H4 (cell line): ENCODE data around the gene GHDC. TPM values are rescaled to one million over a fixed set of nuclear protein-coding genes. Genes with fewer than 3 reads are reported as not detected.
A peak's percentile ranks its signal among the peaks of the same experiment; 100 is the strongest.
"Not testable (repeated sequence)": the region's sequence is repeated elsewhere in the genome, so short reads cannot be mapped to it uniquely, and the experiment has no call there.

ENCODE experiments used
- DNase-seq: peaks from one replicate; pipeline ENCODE4 v3.0.0-alpha.2; 2015; ENCODE audit warnings: low spot score
- total RNA-seq: library from RNA; depleted of rRNA; stranded (reverse); fragments of >200 nt; shearing (Covaris generic); gene quantifications from 2 replicates; pipeline ENCODE4 v1.2.3, GENCODE V29; 2014; rRNA removed

The GHDC gene
- 1.5 and 1.9 TPM in 2 replicates for total RNA-seq

DNA sequence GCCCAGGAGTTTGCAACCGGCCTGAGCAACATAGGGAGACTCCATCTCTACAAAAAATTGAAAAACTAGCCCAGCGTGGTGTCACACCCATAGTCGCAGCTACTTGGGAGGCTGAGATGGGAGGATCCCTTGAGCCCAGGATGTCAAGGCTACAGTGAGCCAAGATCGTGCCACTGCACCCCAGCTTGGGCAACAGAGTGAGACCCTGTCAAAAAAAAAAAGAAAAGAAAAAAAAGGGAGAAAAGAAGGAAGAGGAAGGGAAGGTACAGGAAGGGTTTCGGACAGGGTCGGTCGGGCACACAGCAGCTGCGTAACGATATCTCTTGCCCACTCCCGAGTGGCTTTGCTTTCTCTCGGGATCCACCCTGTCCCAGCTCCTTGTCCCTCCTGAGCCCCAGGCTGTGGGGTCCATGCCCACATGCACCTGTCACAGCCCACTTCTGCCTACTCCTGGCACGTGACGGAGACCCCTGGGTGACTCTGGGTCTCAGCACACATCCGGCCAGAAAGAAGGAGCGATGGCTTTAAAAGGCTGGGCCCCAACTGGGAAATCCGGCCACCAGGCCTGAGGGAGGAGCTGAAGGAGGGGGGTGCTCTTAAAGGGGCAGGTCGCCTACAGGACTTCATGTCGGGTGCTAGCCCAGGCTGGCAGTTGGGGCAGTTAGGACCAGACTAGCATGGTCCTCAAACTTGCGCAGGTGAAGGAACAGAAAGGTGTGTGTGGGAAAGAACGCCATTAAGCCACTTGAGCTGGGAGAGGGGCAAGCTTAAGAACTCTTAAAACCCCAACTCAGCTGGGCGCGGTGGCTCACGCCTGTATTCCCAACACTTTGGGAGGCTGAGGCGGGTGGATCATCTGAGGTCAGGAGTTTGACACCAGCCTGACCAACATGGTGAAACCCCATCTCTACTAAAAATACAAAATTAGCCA, at the start of gene GHDC:
Gene GHDC, minus strand, starts transcription at position 526 of the 931 bp plus-strand sequence. CDS start 913 bp downstream, outside the sequence.
- DNase-seq, result peak; percentile 52

DNA sequence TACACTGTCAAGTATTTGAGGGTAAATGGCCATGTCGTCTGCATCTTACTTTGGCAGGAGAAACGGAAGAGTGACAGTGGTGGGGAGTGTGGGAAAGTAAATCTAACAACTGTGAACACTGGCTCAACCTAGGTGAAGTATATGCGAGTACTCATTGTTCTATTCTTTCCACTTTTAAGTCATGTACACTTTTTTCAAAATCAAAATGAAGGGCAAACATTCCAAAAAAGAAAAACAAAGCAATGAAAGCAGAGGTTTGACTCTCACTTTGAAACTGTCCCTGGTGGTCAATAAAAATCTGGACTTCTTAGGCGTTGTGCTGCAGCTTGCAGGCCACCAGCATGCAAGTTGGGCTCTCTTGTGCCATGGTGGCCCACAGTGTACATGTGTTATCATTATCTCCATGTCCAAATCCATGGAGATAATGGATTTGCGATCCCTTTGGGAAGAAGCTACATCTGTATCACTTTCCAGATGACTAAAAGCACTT, 49.2 kb upstream of the GHDC start:
- DNase-seq, result no peak

GRCh38 chr17:42241871-42242270, 47.6 kb upstream of the GHDC start:
- DNase-seq, result no peak

DNA sequence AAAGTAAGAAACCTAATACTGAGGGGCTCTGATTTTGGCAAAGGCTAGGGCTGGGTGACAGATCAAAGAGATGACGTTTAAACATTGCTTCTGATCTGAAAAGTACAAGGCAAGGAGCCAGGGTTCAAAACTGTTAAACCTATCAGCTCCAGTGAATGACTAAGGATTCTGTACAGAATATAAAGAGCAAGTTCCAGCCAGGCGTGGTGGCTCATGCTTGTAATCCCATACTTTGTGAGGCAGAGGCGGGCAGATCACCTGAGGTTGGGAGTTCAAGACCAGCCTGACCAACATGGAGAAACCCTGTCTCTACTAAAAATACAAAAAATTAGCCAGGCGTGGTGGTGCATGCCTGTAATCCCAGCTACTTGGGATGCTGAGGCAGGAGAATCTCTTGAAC, 46.6 kb upstream of the GHDC start:
- not testable (repeated sequence) for DNase-seq

GRCh38 chr17:42240201-42240600, 45.9 kb upstream of the GHDC start:
- no peak for DNase-seq

DNA sequence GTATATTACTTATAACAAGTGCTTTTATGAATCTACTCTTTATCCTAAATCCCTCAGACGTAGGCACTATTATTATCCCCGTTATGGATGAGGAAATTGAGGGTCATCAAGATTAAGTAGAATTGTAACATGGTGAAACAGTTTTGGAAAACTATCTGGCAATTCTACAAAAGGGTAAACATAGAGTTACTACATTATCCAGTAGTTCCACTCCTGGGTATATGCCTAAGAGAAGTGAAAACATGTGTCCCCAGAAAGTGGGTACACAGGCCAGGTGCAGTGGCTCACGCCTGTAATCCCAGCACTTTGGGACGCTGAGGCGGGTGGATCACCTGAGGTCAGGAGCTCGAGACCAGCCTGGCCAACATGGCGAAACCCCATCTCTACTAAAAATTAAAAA, 45.3 kb upstream of the GHDC start:
- not testable (repeated sequence) for DNase-seq

DNA sequence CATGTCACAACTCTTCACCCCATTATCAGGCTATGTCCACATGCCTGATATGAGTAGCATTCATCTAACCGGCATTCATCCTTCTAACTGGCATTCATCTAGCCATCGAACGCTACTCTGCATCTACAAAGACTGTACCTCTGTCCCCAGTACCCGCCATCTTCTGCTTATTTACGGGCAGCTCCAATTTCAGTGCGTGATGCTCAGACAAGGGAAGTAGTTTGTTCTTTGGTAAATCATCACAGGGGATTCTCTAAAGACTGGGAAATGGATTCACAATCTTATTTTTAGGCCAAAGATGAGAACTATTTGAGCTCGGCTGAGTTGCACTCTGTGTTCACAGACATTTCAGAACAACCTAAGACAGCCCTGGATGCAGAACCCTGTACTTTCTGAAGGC, 42.5 kb upstream of the GHDC start:
- no peak for DNase-seq

DNA sequence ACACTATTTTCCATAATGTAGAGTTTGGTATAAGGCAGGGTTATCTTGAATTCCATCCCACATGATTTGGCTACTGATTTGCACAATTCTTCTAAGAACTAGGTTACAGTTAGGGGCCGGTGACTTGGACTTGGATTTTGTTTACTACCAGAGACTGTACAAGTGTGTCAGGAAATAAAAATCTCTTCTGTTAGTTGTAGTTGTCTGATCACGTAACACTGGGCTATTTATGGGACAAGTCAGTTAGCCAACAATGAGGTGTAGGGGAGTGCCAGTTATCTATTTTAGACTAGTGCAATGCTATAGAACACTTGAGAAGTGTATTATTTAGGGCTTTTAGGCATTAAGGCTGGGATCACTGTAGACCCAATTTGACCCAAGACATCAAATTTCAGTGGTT, 39.7 kb upstream of the GHDC start:
- no peak for DNase-seq

DNA sequence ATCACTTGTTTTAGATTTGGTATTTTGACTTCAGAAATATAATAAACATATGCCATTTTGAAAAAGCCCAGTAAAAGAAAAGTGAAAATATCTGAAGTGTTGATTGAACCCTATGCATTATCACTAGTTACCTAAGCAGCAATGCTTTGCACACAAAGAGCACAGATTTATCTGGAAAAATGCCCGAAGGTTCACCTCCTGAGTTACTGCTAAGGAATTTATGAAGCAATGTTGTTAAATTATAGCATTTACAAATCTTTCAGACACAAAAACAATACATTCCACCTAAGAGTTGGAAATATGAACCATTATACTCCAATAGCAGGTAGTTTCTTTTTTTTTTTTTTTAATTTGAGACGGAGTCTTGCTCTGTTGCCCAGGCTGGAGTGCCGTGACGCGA, 38.9 kb upstream of the GHDC start:
- DNase-seq, result no peak

DNA sequence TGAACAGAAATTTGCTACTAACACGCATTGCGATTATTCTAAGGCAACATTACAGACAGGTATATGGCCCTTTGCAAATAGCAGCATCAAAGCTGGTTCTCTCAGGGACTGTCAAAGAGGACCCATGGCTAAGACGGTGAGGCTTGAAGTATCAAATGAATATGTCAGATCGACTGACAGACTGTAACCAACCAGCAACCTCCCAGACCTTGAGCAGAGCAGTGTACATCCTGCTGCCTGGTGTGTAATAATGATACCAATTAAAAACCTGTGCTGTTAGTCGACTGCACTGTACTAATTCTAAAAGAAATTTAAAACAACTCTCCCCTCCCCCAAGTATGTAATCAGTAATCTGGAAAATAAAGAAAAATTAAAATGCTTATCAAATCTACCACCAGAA, 35.9 kb upstream of the GHDC start:
- no peak for DNase-seq

- no peak for DNase-seq
Measured at GRCh38 chr17:42227849-42228700, 33.8 kb upstream of the GHDC start.

DNA sequence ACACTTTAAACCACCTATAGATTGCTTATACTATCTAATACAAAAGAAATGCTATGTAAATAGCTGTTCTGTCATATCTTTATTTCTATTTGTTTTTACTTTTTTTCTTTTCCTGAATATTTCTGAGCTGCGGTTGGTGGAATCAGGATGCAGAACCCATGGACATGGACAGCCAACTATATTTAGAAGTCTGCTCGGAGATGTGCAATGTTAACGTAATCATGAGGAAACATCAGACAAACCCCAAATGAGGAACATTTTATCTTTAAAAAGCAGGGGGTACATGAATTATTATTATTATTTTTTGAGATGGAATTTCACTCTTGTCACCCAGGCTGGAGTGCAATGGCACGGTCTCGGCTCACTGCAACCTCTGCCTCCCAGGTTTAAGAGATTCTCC, 31.4 kb upstream of the GHDC start:
- no peak for DNase-seq

DNA sequence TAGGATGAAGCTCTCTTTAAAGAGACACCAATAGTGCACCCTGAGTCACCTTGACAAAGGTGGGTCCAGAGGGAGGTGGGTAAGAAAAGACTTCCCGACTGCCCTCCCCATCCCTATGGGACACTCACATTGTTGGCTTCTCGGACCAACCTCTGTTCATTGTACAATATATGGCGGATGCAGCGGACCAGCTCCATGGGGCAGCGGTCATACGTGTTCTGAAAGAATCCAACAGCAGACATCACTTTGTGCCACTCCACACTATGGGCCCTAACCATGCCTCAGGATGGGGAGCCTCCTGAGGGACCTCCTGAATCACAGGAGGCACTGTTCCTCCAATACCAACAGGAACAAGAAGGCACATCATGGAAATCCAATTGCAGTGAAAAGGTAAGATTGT, 30.4 kb upstream of the GHDC start:
- DNase-seq, result no peak

- peak; percentile 24 for DNase-seq
Measured at GRCh38 chr17:42221886-42222745, 27.8 kb upstream of the GHDC start.

DNA sequence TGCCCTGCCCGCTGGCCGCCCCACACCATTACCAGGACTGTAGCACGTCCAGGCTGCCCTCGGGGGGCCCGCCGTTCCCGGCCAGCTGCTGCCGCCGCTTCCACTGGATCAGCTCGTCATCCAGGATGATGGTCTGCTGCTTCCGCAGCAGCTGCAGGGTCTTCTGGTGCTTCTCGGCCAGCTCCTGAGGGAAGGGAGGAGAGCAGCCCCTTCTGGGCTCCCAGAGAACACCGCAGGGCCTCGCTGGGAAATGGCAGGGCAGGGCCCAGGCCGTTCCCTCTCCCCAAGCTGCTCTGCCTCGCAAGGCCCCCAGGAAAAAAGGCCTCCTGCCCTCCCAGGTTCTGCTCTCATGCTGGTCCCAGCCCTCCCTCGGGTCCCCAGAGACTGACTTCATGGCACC, 25.0 kb upstream of the GHDC start:
- not testable (repeated sequence) for DNase-seq

DNA sequence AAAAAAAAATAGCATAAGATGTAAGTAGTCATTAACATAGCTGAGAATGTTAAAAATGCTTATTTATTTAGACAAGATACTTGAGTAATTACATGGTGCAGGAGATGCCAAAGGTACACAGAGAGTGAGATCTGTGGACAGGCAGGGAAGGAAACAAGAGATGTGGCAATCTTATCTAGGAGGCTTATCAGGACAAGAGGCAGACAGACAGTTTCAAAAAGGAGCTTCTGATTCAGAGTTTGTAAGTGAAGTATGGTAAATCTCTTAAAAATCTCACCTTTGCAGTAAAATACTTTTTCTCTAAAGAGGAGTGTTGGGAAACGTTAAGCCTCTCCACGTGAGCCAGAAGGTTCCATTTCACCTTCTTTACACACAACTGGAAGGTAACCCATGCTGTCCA, 19.9 kb upstream of the GHDC start:
- no peak for DNase-seq

DNA sequence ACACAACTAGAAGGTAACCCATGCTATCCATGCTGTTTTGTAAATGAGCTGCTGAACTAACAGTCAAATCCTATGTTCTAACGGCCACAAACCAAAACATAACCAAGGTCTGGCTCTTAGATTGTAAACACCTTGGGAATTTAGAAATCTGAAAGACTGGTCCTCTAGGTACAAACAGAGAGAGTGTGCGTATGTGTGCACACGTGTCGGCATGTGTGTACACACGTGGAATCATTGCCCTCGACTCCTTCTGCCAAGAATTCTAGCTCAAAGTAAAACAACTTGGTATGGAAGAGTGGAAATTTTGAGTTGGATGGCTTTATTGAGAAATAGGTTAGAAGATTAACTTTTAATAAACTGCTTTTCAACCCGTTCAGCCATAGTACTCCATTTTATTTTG, 18.1 kb upstream of the GHDC start:
- no peak for DNase-seq

- not testable (repeated sequence) for DNase-seq
Measured at GRCh38 chr17:42211921-42212341, 17.6 kb upstream of the GHDC start.

GRCh38 chr17:42210046-42210445, 15.8 kb upstream of the GHDC start:
- no peak for DNase-seq

- not testable (repeated sequence) for DNase-seq
Measured at GRCh38 chr17:42206153-42206612, 11.9 kb upstream of the GHDC start.

DNA sequence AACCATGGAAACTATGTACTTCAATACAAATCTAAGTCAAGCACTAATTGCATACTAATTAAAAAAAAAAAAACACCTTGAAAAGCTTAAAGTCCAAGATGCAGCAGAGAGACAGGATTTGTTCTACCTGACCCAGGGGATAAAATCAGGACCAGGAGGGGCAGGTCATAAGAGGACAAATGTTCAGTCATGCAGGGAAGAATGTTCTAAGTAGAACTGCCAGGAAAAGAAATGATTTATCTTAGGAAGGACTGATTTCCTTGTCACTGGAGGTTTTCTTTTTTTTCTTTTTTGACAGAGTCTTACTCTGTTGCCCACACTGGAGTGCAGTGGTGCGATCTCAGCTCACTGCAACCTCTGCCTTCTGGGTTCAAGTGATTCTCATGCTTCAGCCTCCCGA, 9.1 kb upstream of the GHDC start:
- no peak for DNase-seq
